ENCODE results near the gene IGFBP6. TPM values are rescaled to one million over a fixed set of nuclear protein-coding genes. Genes with fewer than 3 reads are reported as not detected.

The IGFBP6 gene, protein sequence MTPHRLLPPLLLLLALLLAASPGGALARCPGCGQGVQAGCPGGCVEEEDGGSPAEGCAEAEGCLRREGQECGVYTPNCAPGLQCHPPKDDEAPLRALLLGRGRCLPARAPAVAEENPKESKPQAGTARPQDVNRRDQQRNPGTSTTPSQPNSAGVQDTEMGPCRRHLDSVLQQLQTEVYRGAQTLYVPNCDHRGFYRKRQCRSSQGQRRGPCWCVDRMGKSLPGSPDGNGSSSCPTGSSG
- 71.6 and 102 TPM in 2 replicates for total RNA-seq

GRCh38 chr12:53097564-53098353 lies at the start of gene IGFBP6:
Gene IGFBP6, plus strand, starts transcription at chr12:53097667. Its CDS starts 51 bp downstream, at chr12:53097718.
- no peak for DNase-seq (ENCODE audit: low read depth)
- H3K4me3 ChIP-seq (ENCODE audit: low read depth, low read length): peak within 1 kb of the TSS; percentile 72
- TF ChIP-seq, protein P1, sequence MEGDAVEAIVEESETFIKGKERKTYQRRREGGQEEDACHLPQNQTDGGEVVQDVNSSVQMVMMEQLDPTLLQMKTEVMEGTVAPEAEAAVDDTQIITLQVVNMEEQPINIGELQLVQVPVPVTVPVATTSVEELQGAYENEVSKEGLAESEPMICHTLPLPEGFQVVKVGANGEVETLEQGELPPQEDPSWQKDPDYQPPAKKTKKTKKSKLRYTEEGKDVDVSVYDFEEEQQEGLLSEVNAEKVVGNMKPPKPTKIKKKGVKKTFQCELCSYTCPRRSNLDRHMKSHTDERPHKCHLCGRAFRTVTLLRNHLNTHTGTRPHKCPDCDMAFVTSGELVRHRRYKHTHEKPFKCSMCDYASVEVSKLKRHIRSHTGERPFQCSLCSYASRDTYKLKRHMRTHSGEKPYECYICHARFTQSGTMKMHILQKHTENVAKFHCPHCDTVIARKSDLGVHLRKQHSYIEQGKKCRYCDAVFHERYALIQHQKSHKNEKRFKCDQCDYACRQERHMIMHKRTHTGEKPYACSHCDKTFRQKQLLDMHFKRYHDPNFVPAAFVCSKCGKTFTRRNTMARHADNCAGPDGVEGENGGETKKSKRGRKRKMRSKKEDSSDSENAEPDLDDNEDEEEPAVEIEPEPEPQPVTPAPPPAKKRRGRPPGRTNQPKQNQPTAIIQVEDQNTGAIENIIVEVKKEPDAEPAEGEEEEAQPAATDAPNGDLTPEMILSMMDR (conservative IDR thresholded peaks at IDR 0.05; ENCODE audit: low read depth, low read length): no peak

DNA sequence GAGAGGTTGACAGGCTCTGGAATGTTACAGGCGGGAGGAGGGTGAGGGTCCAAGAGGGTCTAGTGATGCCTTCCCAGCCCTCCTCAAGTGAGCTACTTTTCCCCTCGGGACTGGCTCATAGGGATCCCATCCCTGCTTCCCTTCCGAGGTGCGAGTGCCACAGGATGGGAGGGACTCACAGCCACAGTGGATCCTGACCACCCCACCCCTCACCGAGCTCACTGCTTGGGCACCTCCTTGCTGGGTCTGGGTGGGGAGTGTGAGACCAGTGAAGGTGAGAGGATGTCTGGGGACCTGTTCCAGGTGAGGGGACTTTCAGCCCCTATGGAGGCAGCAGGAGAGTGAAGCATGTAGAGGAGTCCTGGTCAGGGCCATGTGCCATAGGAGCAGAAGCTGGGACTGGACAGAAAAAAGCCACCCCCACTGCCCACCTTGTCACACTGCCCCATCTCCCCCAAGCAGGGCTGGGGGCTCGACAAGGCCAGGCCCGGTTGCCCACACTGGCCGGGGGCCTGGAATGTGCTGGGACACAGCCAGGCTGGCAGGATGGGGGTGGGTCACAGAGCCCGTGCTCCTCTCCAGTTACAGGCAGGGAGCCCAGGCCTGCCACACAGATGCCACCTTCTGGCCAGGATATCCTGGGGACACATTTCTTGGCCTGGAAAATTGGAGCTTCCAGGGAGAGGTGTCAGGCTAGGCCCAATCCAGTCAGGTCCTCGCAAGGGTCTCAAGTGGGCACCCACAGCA lies 49.3 kb upstream of the IGFBP6 start:
- peak overlapping the region; percentile 73 for H3K4me3 ChIP-seq (ENCODE audit: low read depth, low read length)
- no peak for DNase-seq (ENCODE audit: low read depth)
- TF ChIP-seq, protein P1 (conservative IDR thresholded peaks at IDR 0.05; ENCODE audit: low read depth, low read length): peak; percentile 34

- no peak for DNase-seq (ENCODE audit: low read depth)
- peak overlapping the region; percentile 73 for H3K4me3 ChIP-seq (ENCODE audit: low read depth, low read length)
- TF ChIP-seq, protein P1 (conservative IDR thresholded peaks at IDR 0.05; ENCODE audit: low read depth, low read length): no peak
Observed at GRCh38 chr12:53048780-53049401, 48.6 kb upstream of the IGFBP6 start.

- peak within 1 kb of the TSS; percentile 73 for H3K4me3 ChIP-seq (ENCODE audit: low read depth, low read length)
- TF ChIP-seq, protein P1 (conservative IDR thresholded peaks at IDR 0.05; ENCODE audit: low read depth, low read length): no peak
- no peak for DNase-seq (ENCODE audit: low read depth)
Observed at GRCh38 chr12:53049571-53050318, 47.7 kb upstream of the IGFBP6 start, which contains the start of gene TNS2. Gene TNS2, plus strand, starts transcription at chr12:53050065. Its CDS starts 121 bp downstream, at chr12:53050186.

- H3K4me3 ChIP-seq (ENCODE audit: low read depth, low read length): peak overlapping the region; percentile 73
- no peak for DNase-seq (ENCODE audit: low read depth)
- TF ChIP-seq, protein P1 (conservative IDR thresholded peaks at IDR 0.05; ENCODE audit: low read depth, low read length): no peak
Observed at GRCh38 chr12:53050426-53051057, 46.9 kb upstream of the IGFBP6 start.

Data from epithelial cell of proximal tubule (primary cell).